GM19043 (cell line): Measurements from ENCODE around the gene TMEM147.

Experiments used
- ATAC-seq: cut with Tn5 transposase; IDR thresholded peaks from one replicate; pipeline ENCODE4 v1.9.1; 2021; ENCODE audit warnings: low read depth; ENCODE audit not compliant: unreplicated experiment

The TMEM147 gene

DNA sequence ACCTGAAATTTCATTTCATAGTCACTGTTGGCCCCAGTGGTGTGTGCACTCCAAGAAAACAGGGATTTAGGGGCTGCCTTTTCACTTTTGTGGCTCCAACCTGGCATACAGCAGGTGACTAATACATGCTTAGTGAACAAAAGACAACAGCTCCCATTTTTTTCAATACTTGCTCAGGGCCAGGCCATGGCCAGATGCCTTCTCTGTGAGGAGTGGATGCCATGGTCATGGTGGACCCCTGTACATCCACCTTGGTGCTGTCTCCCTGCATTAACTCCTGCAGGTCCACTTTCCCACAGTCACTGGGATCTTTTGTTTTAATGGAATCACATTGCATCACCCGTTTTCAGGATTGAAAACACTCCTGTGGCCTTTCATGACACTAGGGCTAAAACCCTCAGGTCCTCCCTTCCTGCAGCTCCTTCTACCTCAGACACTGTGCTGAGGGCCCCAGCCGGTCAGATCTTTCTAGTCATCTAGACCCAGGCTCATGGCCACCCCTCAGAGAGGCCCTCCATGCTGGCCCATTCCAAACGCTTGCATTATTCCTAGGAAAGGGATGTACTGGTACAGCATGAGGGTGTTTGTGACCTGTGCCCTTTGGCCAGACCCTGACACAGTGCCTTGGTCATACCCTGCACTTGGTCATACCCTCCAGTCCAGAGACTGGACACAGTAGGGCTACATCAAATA, 1.2 kb upstream of the TMEM147 start:
- ATAC-seq, result no peak

DNA sequence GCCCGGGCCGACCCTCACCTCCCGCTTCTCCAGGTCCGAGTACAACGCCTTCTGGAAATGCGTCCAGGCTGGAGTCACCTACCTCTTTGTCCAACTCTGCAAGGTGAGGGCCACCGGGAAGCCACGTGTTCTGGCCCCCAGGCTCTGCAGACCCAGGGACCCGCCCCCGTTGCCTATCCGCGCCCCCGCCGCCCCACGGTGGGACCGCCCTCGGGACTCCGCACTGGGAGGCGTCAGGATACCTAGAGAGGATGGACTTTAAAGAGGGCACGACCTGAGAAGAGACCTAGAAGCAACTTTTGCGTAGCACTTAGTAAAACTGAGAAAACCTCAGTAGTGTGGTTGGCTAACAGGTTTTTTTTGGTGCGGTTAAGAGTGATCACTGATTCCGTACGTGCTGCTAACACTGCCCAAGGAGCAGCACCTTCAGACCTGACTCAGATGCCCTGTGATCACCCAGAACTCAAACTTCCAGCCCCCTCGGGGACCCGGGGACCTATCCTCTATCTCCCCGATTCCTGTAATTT, 492 bp downstream of the TMEM147 start:
- ATAC-seq, result peak; percentile 23

DNA sequence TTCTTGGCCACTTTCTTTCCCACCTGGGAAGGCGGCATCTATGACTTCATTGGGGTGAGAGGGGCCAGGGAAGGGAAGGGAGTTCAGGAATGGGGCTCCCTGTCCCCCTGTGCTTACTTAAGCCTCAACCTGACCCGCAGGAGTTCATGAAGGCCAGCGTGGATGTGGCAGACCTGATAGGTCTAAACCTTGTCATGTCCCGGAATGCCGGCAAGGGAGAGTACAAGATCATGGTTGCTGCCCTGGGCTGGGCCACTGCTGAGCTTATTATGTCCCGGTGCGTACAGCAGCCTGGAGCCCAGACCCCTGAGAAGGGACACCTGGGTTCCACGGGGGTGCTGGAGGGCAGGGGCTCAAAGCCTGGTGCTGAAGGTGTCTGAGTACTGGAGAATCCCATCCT, 1.1 kb downstream of the TMEM147 start:
- ATAC-seq, result no peak

DNA sequence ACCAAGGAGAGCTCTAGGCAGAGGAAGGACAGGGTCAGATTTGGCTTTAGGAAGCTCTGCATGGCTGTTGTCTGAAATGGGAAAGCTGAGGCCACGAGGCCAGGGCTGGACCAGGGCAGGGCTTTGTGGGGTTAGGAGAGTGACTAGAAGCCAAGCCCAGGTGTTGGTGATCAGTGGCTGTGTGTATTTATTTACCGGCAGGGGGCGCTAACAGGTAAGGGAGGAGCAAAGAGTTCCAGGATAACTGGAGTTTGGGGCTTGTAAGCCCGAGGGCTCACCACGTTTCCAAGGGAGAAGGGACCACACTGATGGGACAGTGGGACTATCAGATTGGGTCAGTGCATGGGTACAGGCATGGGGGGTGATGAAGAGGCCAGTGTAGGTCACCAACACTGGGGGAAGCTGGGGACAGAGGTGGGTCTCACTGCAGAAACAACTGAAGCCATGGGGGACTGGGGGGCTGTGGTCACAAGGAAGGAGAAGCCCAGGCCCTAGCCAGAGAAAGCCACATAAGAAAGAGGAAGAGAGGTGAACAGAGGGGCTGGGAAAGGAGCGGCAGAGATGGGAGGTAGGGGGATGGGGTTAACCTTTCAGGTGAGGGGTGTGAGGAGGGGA, 3.9 kb downstream of the TMEM147 start:
- ATAC-seq, result no peak

DNA sequence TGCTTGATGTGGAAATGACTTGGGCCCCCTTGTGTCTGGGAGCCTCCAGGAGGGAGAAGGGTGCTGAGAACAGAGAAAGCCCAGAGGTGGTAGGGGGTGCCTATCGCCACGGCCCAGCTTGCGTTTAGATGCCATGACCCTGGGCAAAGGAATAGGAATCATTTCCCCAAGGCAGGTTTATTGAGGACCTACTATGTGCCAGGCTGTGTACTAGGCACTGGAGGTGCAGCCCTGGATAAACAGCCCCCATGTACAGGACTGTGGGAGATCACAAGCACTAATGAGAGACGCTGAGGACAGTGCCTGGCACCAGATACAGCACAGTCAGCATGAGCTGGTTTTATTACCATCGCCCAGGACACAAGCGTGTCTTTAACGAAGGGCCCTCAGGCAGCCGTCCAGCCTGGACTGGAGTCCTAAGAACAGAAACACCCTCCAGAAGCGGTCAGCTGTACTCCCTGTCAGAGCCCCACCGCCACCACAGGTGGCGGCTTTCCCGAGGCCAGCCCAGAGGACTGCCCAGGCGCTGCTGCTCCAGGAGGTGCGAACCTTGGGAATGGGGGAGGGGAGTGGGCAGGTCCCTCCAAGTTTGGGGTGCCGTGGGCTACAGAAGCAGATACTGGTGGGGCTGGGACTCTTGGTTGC, 4.6 kb downstream of the TMEM147 start:
- ATAC-seq, result no peak

DNA sequence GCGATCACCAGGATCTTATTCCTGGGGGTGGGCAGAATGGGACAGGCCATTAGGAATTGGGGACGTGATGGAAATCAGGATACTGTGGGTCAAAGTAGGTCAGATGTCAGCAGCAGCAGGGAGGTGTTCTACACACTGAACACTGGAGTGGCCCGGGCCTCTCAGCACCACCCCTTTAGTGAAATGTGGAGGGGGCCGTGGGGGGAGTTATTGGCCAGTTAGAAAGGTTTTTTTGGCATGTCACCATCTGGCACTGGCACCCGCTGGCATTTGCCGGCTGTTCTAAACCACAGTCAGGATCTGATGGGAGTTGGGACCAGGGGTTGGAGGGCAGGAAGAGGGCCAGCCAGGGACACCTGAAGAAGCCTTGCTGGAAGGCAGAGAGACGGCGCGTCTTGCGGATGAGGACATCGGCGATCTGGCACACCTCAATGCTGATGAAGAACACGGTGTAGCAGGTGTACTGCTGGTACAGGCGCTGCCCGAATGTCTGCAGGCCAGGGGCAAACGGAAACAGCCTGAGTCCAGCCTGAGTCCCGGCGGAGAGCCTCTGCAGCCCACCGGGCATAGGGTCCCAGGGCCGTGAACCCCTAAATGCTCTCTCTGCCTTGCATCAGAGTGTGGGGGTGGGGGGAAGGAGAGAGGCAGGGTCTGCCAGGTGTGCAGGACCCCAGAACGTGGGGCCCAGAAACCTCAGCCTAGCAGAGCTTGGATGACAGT, 5.8 kb downstream of the TMEM147 start:
- ATAC-seq, result no peak

DNA sequence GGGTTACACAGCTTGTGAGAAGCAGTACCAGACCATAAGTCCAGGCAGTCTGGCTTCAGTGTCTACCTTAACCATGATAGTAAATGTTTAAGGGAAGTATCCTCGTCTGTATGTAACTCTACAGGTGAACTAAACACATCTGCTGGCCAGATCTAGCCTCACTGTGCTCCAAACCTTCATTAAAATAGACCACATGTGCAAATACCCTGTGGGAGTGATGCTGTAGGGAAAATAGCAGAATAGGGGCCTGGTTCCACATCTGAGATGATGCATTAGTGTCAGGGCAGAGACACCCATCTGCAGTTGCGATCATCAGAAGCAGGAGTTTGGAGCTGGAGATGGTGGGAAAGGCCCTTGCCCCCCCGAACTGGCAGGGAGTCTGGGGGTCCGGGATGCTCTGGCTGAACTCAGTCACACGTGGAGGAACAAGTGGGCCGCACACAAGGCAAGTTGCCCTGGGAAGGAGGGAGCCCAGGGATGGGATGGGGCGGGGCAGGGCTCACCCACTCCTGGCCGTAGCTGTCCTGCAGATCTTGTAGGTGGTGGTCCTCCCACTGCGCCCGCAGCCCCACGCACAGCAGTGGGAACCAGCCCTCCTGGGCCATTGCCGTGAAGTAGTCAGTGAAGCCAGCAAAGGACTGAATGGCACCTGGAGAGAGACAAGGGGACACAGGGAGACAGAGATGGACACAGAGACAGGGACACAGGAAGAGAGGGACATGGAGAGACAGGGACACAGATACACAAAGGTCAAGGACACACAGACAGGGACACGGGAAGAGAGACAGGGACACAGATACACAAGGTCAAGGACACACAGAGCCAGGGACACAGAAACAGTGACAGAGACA, 7.3 kb downstream of the TMEM147 start:
- no peak for ATAC-seq

DNA sequence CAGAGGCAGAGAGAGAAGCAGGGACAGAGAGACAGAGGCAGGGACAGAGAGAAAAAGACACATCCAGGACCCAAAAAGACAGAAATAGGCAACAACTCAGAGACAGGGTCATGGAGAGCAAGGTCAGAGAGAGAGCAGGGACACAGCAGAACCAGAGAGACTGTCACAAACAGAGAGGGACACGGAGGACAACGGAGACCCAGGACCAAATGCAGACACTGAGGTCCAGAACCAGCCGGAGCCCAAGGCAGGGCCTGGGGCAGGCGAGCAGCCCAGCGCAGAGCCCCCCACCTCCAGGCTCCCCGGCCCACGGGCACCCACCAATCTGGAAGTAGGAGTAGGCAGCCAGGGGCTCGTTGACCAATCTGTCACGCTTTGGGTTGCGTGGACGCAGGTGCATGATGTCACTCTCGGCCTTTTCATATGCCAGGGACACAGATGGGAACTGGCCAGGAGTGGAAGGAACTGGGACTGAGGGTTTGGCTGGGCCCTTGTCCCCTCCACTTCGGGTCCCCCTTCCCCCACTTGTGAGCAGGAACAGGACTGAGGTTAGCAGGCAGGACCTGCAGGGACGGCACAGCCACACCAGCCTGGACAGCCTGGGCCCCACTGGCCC, 8.1 kb downstream of the TMEM147 start:
- no peak for ATAC-seq

DNA sequence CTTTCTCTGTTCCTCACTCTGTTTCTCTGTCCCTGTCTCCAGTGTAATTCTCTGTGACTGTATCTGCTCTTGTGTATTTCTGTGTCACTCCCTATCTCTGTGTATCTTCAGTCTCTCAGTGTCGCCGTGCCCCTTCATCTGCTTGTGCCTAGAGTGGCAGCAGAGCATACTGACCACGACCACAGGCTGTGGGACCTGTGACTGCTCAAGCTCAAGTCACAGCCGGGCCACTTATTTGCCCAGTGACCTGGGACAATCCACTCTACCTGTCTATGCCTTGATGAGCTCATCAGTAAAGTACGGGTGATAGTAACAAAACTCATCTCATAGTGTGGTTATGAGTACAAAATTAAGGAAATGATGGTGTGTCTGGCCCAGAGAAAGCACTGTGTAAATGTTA, 8.7 kb downstream of the TMEM147 start:
- no peak for ATAC-seq

DNA sequence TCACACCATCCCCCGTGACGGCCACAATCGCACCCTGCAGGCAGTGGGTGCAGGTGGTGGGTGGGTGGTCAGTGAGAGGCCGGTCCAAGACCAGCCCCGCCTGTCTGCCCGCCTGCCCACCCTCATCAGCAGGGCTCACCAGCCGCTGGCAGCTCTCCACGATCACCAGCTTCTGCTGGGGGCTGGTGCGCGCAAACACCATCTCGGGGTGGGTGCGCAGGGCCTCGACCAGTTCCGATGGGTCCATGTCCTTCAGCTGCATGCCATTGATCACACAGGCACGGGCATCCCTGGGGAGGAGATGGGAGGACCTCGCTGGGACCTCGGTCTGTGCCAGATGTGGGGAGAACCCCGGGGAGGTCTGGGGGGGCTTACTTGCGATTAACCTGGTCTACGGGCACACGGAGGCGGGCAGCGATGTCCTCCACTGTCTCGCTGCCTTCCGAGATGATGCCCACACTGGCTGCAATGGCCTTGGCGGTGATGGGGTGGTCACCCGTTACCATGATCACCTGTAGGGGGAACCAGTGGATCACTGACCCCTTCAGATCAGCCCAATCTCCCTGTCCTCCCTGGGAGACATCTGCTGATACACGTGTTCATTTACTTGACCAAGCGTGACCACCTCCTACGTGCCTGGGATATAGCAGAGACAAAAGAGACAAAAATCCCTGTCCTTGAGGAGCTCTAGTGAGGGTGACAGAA, 10.0 kb downstream of the TMEM147 start:
- no peak for ATAC-seq

DNA sequence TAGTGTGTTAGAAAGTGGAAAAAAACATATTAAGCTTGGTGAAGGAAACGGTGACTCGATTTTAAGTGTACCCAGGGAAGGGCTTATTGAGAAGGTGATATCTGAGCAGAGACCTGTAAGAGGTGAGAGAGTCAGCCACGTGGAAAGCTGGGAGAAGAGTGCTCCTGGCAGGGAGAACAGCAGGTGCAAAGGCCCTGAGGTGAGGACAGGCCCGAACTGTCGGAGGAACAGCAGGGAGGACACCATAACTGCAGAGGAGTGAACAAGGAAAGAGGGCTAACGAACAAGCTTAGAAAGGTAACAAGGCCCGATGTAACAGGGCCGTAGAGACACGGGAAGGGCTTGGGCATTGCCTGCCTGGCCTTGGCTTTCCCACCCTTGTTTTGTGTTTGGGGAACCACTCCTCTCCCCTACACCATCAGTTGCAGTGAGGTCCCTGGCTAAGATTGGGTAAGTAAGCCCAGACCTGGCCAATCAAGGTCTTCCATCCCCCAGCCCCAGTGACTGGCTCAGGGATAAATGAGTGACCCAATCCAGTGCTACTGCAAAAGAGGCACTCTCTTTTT, 10.7 kb downstream of the TMEM147 start:
- ATAC-seq, result no peak

DNA sequence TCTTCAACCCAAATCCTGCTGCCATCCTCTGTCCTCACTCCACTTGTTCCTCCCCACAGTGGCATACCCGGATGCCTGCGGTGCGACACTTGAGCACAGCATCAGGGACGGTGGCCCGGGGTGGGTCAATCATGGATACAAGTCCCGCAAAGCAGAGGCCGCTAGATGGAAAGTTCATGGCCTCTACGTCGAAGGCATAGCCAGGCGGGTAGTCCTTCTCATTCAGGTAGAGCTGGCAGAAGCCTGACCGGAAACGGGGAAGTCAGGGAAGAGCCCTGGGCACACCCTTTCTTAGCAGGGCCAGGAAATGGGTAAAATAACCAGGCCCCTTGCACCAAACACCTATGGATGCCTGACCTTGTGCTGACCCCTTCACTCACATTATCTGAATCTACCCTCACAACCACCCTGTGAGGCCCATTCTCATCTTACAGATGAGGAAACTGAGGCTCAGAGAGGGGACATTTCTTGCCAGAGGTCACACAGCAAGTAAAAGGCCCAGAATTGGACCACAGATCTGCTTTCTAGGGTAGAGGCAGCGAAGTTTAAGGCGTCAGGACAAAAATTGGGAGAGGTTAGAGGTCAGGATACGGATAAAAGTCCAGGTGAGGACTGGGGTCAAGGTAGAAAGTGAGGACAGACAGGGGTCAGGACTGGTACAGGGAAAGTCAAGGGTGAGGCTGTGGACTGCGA, 11.6 kb downstream of the TMEM147 start:
- no peak for ATAC-seq

DNA sequence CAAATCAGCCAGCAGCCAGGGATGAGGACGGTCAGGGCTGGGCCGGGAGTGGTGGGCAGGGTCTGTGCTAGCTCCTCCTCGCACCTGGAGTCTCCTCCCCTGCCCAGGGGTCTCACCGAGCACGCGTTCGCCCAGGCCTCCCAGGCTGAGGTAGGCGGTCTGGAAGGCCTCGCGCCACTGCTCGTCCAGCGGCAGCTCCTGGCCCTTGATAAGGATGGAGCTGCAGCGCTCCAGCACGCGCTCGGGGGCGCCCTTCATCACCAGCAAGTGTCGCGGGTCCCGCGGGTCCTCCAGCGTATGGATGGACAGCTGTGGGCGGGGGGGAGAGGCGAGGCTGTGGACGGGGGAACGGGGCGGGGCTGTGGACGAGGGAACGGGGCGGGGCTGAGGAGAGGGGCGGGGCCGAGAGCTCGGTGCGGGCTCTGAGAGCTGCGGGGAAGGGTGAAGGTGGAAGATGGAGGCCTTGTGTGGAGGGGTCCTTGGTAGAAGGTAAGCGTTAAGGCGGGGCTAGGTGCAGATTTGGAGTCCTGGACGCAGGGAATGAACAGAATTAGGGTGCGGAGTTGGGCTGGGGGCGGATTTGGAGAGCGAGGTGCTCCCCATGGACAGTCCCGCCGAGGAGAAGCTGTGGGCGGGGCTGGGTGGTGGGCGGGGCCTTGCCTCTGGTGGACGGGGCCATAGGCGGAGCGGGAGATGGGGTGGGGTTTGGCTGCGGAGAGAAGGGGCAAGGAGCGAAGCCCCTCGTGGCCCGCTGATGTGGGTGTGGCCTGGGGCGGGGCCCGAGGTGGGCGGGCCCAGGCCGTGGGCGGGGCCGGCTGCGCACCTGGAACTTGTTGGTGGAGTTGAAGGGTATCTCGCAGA, 12.3 kb downstream of the TMEM147 start:
- no peak for ATAC-seq

DNA sequence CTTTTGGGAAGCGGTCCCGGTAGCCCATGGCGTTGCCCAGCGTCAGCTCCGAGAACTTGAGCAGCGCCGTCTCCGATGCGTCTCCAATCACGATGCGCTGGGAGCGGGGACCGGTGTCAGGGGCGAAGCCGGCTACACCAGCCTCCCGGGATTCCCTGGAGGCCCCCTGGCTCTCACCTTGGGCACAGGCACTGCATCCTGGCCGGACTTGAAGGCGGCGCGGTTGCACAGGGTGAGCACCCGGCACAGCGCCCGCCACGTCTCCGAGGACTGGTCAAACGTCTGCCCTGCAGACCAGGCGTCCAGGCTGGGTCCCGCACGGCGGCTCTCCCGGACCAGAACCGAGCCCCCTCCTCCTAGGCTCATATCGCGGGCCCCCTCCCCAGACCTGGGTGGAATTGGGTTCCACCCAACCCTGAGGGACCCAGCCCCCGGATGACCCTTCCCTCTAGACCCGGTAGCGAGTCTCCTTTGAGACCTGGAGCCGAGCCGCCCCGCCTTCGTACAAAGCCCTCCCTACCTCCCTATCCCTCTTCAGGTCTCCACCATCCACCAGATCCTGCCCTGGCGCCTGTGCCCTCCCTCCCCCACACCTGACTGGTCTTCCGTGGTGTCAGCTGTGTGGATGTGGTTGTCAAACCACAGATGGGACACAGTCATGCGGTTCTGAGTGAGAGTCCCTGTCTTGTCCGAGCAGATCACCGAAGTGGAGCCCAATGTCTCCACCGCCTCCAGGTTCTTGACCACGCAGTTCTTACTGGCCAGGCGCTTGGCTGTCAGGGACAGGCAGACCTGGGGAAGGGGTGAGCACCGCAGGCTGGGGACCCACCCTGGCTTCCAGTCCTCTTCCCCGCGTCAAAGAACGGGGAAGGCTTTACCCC, 13.2 kb downstream of the TMEM147 start:
- ATAC-seq, result no peak

DNA sequence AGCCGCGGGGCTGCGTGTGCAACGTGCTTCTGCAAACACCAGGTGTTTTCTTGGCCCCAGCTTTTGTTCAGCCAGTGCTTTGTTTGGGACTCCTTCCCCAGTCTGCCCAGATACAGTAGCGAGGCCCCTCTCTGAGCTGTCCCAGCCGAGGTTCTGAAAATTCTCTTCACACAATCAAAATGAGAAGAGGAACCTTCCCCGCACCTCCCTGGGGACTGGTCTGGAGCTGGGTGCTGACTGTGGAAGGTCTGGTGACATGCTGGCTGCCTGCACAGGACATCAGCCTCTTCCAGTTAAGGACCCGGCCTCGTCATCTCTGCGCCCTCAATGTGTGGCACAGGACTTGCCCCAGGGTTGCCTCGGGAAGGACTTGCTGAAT, 13.8 kb downstream of the TMEM147 start:
- ATAC-seq, result no peak

DNA sequence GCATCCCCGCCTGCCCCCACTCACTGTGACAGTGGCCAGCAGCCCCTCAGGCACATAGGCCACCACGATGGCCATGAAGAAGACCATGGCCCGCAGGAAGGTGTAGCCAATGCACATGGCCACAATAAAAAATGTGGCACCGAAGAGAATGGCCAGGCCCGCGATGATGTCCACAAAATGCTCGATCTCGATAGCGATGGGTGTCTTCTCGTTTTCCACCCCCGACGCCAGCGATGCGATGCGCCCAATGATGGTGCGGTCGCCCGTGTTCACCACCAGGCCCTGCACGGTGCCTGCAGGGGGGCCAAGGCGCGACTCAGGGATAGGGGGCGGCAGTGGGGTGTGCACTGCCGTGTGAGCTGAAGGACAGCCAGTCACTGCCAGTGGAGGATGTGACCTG, 14.4 kb downstream of the TMEM147 start:
- ATAC-seq, result no peak

DNA sequence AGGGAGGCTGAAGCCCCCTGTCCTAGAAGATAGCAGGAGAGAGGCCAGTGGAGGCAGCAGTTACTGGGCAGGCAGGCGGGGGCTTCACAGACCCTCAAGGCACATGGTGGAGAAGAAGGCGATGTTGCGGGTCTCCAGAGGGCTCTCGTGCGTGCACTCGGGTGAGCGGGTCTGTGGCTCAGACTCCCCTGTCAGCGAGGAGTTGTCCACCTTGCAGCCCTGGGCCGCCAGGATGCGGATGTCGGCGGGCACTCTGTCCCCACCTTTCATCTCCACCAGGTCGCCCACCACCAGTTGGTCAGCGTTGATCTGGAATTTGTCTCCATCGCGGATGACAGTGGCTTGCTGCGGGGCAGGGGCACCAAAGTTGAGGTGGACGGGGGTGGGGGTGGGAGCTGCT, 14.8 kb downstream of the TMEM147 start:
- ATAC-seq, result no peak
